Mesendoderm (in vitro differentiated cells): ENCODE results near the gene SIAH1.

Experiments
- DNase-seq: peaks from one replicate; pipeline ENCODE4 v3.0.0; 2013
- H2AK5ac ChIP-seq: 2 replicates; pipeline ENCODE4 v1.6.1; 2013; ENCODE audit warnings: low read length, inconsistent platforms
- H2BK120ac ChIP-seq: 2 replicates; pipeline ENCODE4 v1.6.1; 2013; ENCODE audit warnings: low read depth, mild to moderate bottlenecking, low read length, moderate library complexity, mixed read lengths
- H2BK15ac ChIP-seq: replicated peaks from 2 replicates; pipeline ENCODE4 v1.6.1; 2013; ENCODE audit warnings: low read depth, mild to moderate bottlenecking, moderate library complexity
- H2BK5ac ChIP-seq: 2 replicates; pipeline ENCODE4 v1.6.1; 2013; ENCODE audit warnings: low read length, inconsistent platforms
- H3K18ac ChIP-seq: 2 replicates; pipeline ENCODE4 v1.6.1; 2013; ENCODE audit warnings: mild to moderate bottlenecking, low read length, mixed read lengths
- H3K23ac ChIP-seq: one replicate; pipeline ENCODE4 v1.6.1; 2013; ENCODE audit warnings: low read length
- H3K27ac ChIP-seq: 2 replicates; pipeline ENCODE4 v1.5.1; 2013; ENCODE audit warnings: low read depth, mild to moderate bottlenecking, inconsistent platforms, low read length, moderate library complexity
- H3K27me3 ChIP-seq: 2 replicates; pipeline ENCODE4 v1.6.1; 2013; ENCODE audit warnings: low read length, control low read depth, mild to moderate bottlenecking, inconsistent platforms; ENCODE audit not compliant: insufficient read depth, poor library complexity
- H3K36me3 ChIP-seq: 2 replicates; pipeline ENCODE4 v1.6.1; 2013; ENCODE audit warnings: low read length, inconsistent platforms; ENCODE audit not compliant: control insufficient read depth, insufficient read depth
- H3K4ac ChIP-seq: one replicate; pipeline ENCODE4 v1.6.1; 2013; ENCODE audit warnings: low read depth, mild to moderate bottlenecking, low read length, moderate library complexity
- H3K4me1 ChIP-seq: 2 replicates; pipeline ENCODE4 v1.6.1; 2013; ENCODE audit warnings: low read depth, low read length, inconsistent platforms; ENCODE audit not compliant: control insufficient read depth
- H3K4me2 ChIP-seq: 2 replicates; pipeline ENCODE4 v1.6.1; 2013; ENCODE audit warnings: low read length
- H3K4me3 ChIP-seq: 2 replicates; pipeline ENCODE4 v1.5.1; 2013; ENCODE audit warnings: mild to moderate bottlenecking, low read length
- H3K56ac ChIP-seq: one replicate; pipeline ENCODE4 v1.6.1; 2013; ENCODE audit warnings: low read length
- H3K79me1 ChIP-seq: 2 replicates; pipeline ENCODE4 v1.6.1; 2013; ENCODE audit warnings: low read length, inconsistent platforms
- H3K79me2 ChIP-seq: 2 replicates; pipeline ENCODE4 v1.6.1; 2013; ENCODE audit warnings: mild to moderate bottlenecking, low read length; ENCODE audit not compliant: control insufficient read depth, insufficient read depth
- H3K9ac ChIP-seq: 2 replicates; pipeline ENCODE4 v1.6.1; 2013; ENCODE audit warnings: low read length, inconsistent platforms
- H4K5ac ChIP-seq: one replicate; pipeline ENCODE4 v1.6.1; 2013; ENCODE audit warnings: low read length
- H4K8ac ChIP-seq: one replicate; pipeline ENCODE4 v1.6.1; 2013; ENCODE audit warnings: low read depth, mild to moderate bottlenecking, control low read depth, low read length, moderate library complexity
- WGBS: extraction: QIAGEN DNeasy Blood & Tissue Kit; methylation state at CpG from one replicate; pipeline ENCODE4 v1.1.7; 2013; ENCODE audit warnings: low lambda C conversion rate, missing lambda C conversion rate; ENCODE audit not compliant: insufficient coverage; ENCODE audit errors: extremely low coverage; 5-methylcytosine and 5-hydroxymethylcytosine counted together

The SIAH1 gene

DNA sequence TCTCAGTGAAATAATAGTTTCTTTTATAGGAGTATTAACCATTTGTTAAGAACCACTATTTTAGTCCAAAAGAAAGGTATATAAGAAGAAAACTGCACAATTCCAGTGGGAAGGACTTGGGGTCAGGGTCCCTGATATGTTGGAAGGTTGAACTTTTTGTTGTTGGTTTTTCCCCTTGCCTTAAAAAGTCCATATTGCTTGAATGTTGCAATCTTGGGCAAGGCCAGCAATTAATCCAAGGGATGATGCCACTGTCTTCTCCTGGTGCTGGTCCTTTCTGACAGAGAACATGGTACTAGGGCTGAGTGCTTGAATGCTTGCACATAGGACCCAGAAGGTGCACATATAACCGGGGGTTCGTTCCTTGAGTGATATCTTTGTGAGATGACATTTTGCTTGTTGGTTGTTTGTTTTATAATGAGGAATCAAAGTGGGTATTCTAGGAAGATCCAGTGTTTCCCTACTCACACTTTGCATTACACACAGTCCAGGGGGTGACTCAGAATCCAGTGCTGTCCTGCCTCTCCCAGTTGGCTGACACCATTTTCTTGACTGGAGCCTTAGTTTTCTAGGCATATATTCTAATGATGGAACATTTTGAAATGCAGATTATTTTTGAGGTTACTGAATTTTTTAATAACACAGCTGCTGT lies 54.9 kb downstream of the SIAH1 start:
- Histone ChIP-seq H3K27me3 (no peaks in the 10 kb centered on the region), H2BK5ac (no peak overlapping the region), H3K36me3 (peaks cover 2% of the 10 kb centered on the region), H3K79me1 (no peaks in the 10 kb centered on the region), H3K9ac (no peak overlapping the region), H3K4me3 (no peak overlapping the region), H2BK15ac (no peak overlapping the region), H3K4me2 (no peak overlapping the region), H3K18ac (no peak overlapping the region), H2AK5ac (no peak overlapping the region), H3K56ac (no peak overlapping the region), H3K4ac (no peak overlapping the region), H3K27ac (no peak overlapping the region), H4K5ac (no peak overlapping the region), H3K23ac (no peak overlapping the region), H3K4me1 (no peaks in the 10 kb centered on the region), H2BK120ac (no peak overlapping the region), H3K79me2 (no peaks in the 10 kb centered on the region), H4K8ac (no peak overlapping the region)
- no CpG with 5 or more reads among the region's 2 CpGs for WGBS
- DNase-seq: no peak

GRCh38 chr16:48329138-48329537 lies 56.1 kb downstream of the SIAH1 start:
- Histone ChIP-seq H3K56ac (no peak overlapping the region), H3K23ac (no peak overlapping the region), H3K4me1 (no peaks in the 10 kb centered on the region), H2BK120ac (no peak overlapping the region), H4K8ac (no peak overlapping the region), H3K36me3 (no peaks in the 10 kb centered on the region), H3K9ac (no peak overlapping the region), H4K5ac (no peak overlapping the region), H3K79me2 (no peaks in the 10 kb centered on the region), H3K79me1 (no peaks in the 10 kb centered on the region), H3K18ac (no peak overlapping the region), H3K27ac (no peak overlapping the region), H3K4ac (no peak overlapping the region), H2BK15ac (no peak overlapping the region), H2AK5ac (no peak overlapping the region), H2BK5ac (no peak overlapping the region), H3K4me2 (no peak overlapping the region), H3K27me3 (no peaks in the 10 kb centered on the region), H3K4me3 (no peak overlapping the region)
- DNase-seq: no peak
- no CpG with 5 or more reads among the region's 4 CpGs for WGBS

DNA sequence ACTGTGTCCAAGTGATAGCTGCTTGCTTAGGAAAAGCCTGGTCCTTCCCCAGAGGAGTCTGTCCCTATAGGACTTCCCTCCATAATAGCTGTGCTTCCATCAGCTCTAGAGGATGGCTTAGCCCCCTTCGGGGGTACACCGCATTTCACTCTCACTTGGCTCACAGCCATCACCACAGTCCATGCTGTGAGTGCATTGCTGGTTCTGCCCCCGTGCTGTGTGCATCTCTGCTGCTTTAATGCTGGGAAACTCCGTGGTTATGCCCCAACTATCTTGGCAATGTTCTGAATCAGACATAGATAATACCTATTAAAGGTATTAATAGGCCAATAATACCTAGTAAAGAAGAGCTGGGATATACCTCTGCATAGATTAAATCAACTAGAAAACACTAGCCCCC lies 58.3 kb downstream of the SIAH1 start:
- Histone ChIP-seq H3K27ac (no peak overlapping the region), H3K9ac (no peak overlapping the region), H2BK120ac (no peak overlapping the region), H3K4me2 (no peak overlapping the region), H3K18ac (no peak overlapping the region), H3K79me2 (no peaks in the 10 kb centered on the region), H3K4me1 (no peaks in the 10 kb centered on the region), H3K79me1 (no peaks in the 10 kb centered on the region), H3K36me3 (peaks cover 2% of the 10 kb centered on the region), H2BK15ac (no peak overlapping the region), H2AK5ac (no peak overlapping the region), H4K8ac (no peak overlapping the region), H3K23ac (no peak overlapping the region), H3K4me3 (no peak overlapping the region), H3K56ac (no peak overlapping the region), H3K27me3 (no peaks in the 10 kb centered on the region), H3K4ac (no peak overlapping the region), H2BK5ac (no peak overlapping the region), H4K5ac (no peak overlapping the region)
- WGBS: no CpG with 5 or more reads among the region's 4 CpGs
- DNase-seq: no peak

GRCh38 chr16:48323783-48324775 lies 61.1 kb downstream of the SIAH1 start:
- no peak for DNase-seq
- Histone ChIP-seq H2AK5ac (no peak overlapping the region), H3K23ac (no peak overlapping the region), H3K18ac (no peak overlapping the region), H4K5ac (no peak overlapping the region), H3K4me2 (no peak overlapping the region), H2BK5ac (no peak overlapping the region), H3K27me3 (no peaks in the 10 kb centered on the region), H3K79me1 (no peaks in the 10 kb centered on the region), H2BK15ac (no peak overlapping the region), H4K8ac (no peak overlapping the region), H3K4ac (no peak overlapping the region), H3K56ac (no peak overlapping the region), H3K9ac (no peak overlapping the region), H3K4me3 (no peak overlapping the region), H3K79me2 (no peaks in the 10 kb centered on the region), H3K27ac (no peak overlapping the region), H3K36me3 (peaks cover 2% of the 10 kb centered on the region), H3K4me1 (no peaks in the 10 kb centered on the region), H2BK120ac (no peak overlapping the region)
- WGBS: no CpG with 5 or more reads among the region's 7 CpGs

DNA sequence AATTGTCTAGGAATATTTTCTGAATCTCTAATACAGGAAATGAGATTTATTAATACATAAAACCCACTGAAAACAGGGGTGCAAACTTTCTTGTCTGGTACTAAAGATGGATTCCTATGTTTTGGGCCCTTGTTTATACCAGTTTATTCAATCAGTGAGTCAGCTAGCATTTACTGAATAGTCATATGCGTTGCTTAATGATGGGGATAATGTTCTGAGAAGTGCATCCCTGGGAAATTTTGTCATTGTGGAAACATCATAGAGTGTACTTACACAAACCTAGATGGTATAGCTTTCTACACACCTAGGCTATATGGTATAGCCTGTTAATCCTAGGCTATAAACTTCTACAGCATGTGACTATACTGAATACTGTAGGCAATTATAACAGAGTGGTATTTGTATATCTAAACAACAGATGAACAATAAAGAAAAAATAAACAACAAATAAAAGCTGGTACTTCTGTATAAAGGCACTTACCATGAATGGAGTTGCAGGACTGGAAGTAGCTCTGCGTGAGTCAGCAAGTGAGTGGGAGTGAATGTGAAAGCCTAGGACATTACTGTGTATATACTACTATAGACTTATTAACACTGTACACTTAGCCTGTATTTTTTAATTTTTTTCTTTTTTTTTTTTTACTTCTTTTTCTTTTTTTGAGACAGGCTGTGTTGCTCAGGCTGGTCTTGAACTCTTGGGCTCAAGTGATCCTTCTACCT lies 63.7 kb downstream of the SIAH1 start:
- Histone ChIP-seq H3K56ac (no peak overlapping the region), H4K5ac (no peak overlapping the region), H3K36me3 (peaks cover 2% of the 10 kb centered on the region), H3K79me2 (no peaks in the 10 kb centered on the region), H3K4ac (no peak overlapping the region), H4K8ac (no peak overlapping the region), H2BK120ac (no peak overlapping the region), H3K4me3 (no peak overlapping the region), H2BK5ac (no peak overlapping the region), H2BK15ac (no peak overlapping the region), H3K27ac (no peak overlapping the region), H3K27me3 (no peaks in the 10 kb centered on the region), H3K79me1 (no peaks in the 10 kb centered on the region), H3K18ac (no peak overlapping the region), H3K9ac (no peak overlapping the region), H3K23ac (no peak overlapping the region), H3K4me1 (no peaks in the 10 kb centered on the region), H2AK5ac (no peak overlapping the region), H3K4me2 (no peak overlapping the region)
- DNase-seq: no peak
- WGBS: no CpG with 5 or more reads among the region's 2 CpGs
